Lung (tissue), 12 donors: Measurements from ENCODE around the gene FLT1. TPM values are rescaled to one million over a fixed set of nuclear protein-coding genes. Genes with fewer than 3 reads are reported as not detected.
A peak's percentile ranks its signal among the peaks of the same experiment; 100 is the strongest.

ENCODE experiments used
- ATAC-seq: fragments of 200-7000 bp; cut with Tn5 transposase; one replicate; pipeline ENCODE4 v1.9.1; 2020; ENCODE audit warnings: moderate number of reproducible peaks; ENCODE audit not compliant: insufficient read depth, low FRiP score
- DNase-seq, 3 donors: peaks; one replicate each; pipeline ENCODE4 v3.0.0-alpha.2; 2013 to 2017
- H3K27ac ChIP-seq, 2 donors: one replicate each; pipeline ENCODE4 v1.5.1; 2013; ENCODE audit warnings: mild to moderate bottlenecking in 2 of 2, moderate library complexity in 2 of 2, control low read depth in 1 of 2, inconsistent platforms in 1 of 2, low read depth in 1 of 2, low read length in 1 of 2
- H3K27me3 ChIP-seq, 3 donors: one replicate each; pipeline ENCODE4 v1.5.1; 2013; ENCODE audit warnings: low read length in 2 of 3; ENCODE audit not compliant: control insufficient read depth in 3 of 3, insufficient read depth in 3 of 3
- H3K36me3 ChIP-seq, 4 donors: one replicate each; pipeline ENCODE4 v1.5.1; 2013; ENCODE audit warnings: low read length in 4 of 4, mild to moderate bottlenecking in 1 of 4, moderate library complexity in 1 of 4; ENCODE audit not compliant: control insufficient read depth in 4 of 4, insufficient read depth in 4 of 4
- H3K4me1 ChIP-seq, 5 donors: one replicate each; pipeline ENCODE4 v1.5.1; 2013; ENCODE audit warnings: low read length in 5 of 5, mild to moderate bottlenecking in 2 of 5, moderate library complexity in 1 of 5; ENCODE audit not compliant: control insufficient read depth in 5 of 5, insufficient read depth in 5 of 5
- H3K4me3 ChIP-seq: one replicate; pipeline ENCODE4 v1.5.1; 2013; ENCODE audit warnings: mild to moderate bottlenecking, control low read depth, moderate library complexity
- H3K9ac ChIP-seq, 2 donors: one replicate each; pipeline ENCODE4 v1.5.1; 2013; ENCODE audit warnings: low read length in 2 of 2, control low read depth in 1 of 2; ENCODE audit not compliant: insufficient read depth in 1 of 2
- H3K9me3 ChIP-seq, 4 donors: one replicate each; pipeline ENCODE4 v1.5.1; 2013; ENCODE audit warnings: low read length in 3 of 4, mild to moderate bottlenecking in 1 of 4, moderate library complexity in 1 of 4; ENCODE audit not compliant: control insufficient read depth in 4 of 4, insufficient read depth in 3 of 4
- WGBS, 2 donors: extraction: QIAGEN DNeasy Blood & Tissue Kit; methylation state at CpG; one replicate each; pipeline ENCODE4 v1.1.7; 2013; 5-methylcytosine and 5-hydroxymethylcytosine counted together
- polyA plus RNA-seq, 2 donors: library from polyadenylated mRNA; stranded (reverse); fragments of 200-250 nt; gene quantifications; one replicate each; pipeline ENCODE4 v1.2.1, GENCODE V29; 2013
- total RNA-seq, 2 donors: library from RNA; depleted of rRNA in 1 of 2; stranded (reverse); fragments of >200 nt in 1 of 2; gene quantifications; one replicate each; pipeline ENCODE4 v1.2.1, GENCODE V29; 2014 to 2021
- TF ChIP-seq, protein P1 (sequence below): IDR thresholded peaks from 2 replicates; pipeline ENCODE4 v1.5.1; 2012; ENCODE audit warnings: mild to moderate bottlenecking; ENCODE audit errors: control extremely low read depth, extremely low read depth
- donor health status: control.
- donor health status: control.
- donor health status: Bipolar disorder and iron deficiency.
- donor health status: healthy.
- donor health status: DM: yes; HTN: yes; CAD: no.

FLT1 gene
- total and polyA plus RNA-seq, 4 donors: 4.7 to 71.3 (median 42.2) TPM

DNA sequence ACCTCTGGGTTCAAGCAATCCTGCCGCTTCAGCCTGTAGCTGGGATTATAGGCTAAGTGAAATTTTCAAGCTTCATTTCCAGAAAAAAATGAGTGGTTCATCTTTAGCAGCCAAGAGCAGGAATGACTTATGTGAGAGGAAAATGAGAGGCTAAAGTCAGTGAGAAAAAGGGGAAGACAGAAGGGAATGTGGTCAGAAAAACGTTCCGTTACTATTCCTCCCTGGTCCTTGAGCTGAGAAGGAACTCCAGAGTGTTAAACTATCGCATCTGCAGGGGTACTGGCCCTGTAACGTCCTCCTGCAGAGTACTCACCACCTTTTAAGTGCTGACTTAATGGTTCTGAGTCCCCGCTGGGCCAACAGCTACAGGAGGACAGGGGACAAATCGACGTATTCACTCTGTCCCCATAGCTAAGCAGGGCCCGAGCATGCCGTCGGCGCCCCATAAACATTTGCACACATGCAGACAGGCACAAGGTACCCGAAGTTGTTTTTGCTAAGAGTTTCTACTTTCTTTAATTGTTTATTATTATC is 88.1 kb downstream of the FLT1 start:
- H3K9me3 ChIP-seq: no peaks in the 10 kb centered on the region
- no peak overlapping the region for H3K9ac ChIP-seq
- no peak for ATAC-seq
- H3K36me3 ChIP-seq: no peaks in the 10 kb centered on the region
- 73 to 85% methylated on average over 13 of the region's 13 CpGs for WGBS, 2 donors
- H3K4me3 ChIP-seq: no peak overlapping the region
- TF ChIP-seq, protein P1, sequence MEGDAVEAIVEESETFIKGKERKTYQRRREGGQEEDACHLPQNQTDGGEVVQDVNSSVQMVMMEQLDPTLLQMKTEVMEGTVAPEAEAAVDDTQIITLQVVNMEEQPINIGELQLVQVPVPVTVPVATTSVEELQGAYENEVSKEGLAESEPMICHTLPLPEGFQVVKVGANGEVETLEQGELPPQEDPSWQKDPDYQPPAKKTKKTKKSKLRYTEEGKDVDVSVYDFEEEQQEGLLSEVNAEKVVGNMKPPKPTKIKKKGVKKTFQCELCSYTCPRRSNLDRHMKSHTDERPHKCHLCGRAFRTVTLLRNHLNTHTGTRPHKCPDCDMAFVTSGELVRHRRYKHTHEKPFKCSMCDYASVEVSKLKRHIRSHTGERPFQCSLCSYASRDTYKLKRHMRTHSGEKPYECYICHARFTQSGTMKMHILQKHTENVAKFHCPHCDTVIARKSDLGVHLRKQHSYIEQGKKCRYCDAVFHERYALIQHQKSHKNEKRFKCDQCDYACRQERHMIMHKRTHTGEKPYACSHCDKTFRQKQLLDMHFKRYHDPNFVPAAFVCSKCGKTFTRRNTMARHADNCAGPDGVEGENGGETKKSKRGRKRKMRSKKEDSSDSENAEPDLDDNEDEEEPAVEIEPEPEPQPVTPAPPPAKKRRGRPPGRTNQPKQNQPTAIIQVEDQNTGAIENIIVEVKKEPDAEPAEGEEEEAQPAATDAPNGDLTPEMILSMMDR: no peak
- no peaks in the 10 kb centered on the region for H3K27me3 ChIP-seq
- no peak for DNase-seq
- peaks cover 2 to 17% (median 5%) of the 10 kb centered on the region in 5 donors for H3K4me1 ChIP-seq
- no peak overlapping the region for H3K27ac ChIP-seq

DNA sequence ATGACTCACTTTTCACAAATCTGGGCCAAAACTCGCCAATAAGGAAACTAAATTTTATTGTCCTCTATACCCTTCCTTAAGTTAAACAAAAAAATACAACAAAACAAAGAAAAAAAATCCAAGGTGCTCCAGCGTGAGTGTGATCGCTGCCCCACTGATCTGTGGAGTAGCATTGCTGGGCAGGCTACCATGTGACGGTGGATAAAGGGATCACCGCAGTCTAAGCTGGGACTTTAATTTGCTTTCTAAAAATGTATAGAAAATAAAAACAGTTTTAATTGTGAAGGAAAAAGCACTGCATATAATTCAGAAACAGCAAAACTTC is 92.9 kb downstream of the FLT1 start:
- ATAC-seq: no peak
- Histone ChIP-seq H3K4me3 (no peak overlapping the region), H3K36me3 (no peaks in the 10 kb centered on the region), H3K9ac (no peak overlapping the region), H3K4me1 (peaks cover 0 to 4% (median 3%) of the 10 kb centered on the region in 5 donors), H3K9me3 (no peaks in the 10 kb centered on the region), H3K27ac (no peak overlapping the region), H3K27me3 (no peaks in the 10 kb centered on the region)
- WGBS, 2 donors: 79% methylated on average over 5 of the region's 5 CpGs
- TF ChIP-seq, protein P1: no peak
- DNase-seq: no peak

DNA sequence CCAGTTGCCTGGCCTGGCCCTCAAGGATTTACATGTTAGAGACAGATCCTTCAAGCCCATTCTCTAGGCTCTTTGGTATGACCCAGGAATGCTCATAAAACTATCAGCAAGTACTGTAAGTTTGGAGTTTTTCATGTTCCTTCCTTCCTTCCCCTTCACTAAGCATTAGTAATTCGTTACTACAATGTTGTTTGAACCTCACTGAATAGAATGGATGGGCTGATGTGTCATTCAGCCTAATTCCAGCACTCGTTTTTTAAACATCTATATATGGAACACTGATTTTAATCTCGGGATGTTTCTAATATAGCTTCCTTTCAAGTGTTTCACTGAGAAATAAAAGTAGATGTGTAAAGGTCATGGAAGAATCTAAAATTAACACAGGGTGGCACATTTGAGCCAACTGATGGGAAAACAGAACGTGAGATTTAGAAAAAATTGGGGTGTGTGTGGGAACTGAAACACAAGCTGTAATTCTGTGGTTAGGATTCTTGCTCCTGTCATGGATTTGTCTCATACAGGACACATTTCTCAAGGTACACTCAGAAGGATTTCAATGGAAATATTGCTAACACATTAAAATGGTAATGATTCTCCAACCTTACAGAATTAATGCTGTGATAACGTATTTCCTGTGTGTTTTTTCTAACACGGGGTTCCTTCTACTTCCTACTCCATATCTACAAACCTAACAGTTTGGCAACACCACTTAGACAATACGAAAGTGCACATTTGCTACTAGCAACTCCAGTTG is 93.4 kb downstream of the FLT1 start:
- 13 to 34% methylated on average over 7 of the region's 7 CpGs for WGBS, 2 donors
- peaks cover 0 to 4% (median 3%) of the 10 kb centered on the region in 5 donors for H3K4me1 ChIP-seq
- no peak overlapping the region for H3K4me3 ChIP-seq
- TF ChIP-seq, protein P1: no peak
- ATAC-seq (no peak), DNase-seq (no peak)
- no peaks in the 10 kb centered on the region for H3K9me3 ChIP-seq
- peak overlapping the region in 1 of 2 donors; percentile 60 for H3K27ac ChIP-seq
- no peaks in the 10 kb centered on the region for H3K36me3 ChIP-seq
- no peaks in the 10 kb centered on the region for H3K27me3 ChIP-seq
- H3K9ac ChIP-seq: no peak overlapping the region

DNA sequence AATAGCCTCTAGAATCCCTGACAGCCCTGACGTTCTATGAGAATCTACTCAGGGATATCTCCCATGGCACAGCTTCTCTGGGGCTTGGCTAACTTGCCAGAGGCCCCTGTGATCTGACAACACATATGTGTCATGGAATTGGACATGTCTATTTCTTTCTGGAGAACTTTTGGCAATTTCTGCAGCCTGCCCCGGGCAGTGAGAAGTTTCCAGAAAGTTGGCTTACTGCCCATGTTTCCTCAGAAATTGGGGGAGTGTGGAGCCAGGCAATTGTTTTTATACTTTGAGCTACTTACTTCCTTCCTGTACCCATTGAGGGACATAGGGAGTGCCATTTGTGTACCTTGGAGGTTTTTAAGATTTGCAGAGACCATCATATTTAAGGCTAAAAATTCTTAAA is 98.9 kb downstream of the FLT1 start:
- Histone ChIP-seq H3K27ac (peak overlapping the region in 1 of 2 donors; percentile 33), H3K27me3 (no peaks in the 10 kb centered on the region)
- WGBS, 2 donors: 41 to 66% methylated on average over 2 of the region's 2 CpGs

More for the DNA sequence above, 98.9 kb downstream of the FLT1 start:
- ATAC-seq (no peak), DNase-seq (peak in 2 of 3 donors; percentile 34 to 44)
- no peak overlapping the region for H3K4me3 ChIP-seq
- no peak overlapping the region for H3K9ac ChIP-seq
- no peaks in the 10 kb centered on the region for H3K36me3 ChIP-seq
- peaks cover 3 to 22% (median 8%) of the 10 kb centered on the region in 5 donors for H3K4me1 ChIP-seq
- TF ChIP-seq, protein P1: no peak
- no peaks in the 10 kb centered on the region for H3K9me3 ChIP-seq
